Posterior vena cava (tissue), 2 donors: ENCODE results near the gene CALML3. TPM values are rescaled to one million over a fixed set of nuclear protein-coding genes. Genes with fewer than 3 reads are reported as not detected.

ENCODE experiments used
- DNase-seq: peaks from one replicate; pipeline ENCODE4 v3.0.0-alpha.2; 2020; ENCODE audit warnings: low spot score
- intact Hi-C, 2 donors: fragments of 100-400 bp; cut with DNase I; formaldehyde crosslinking; loops; one replicate each; pipeline versions ENCODE4 v1.14.1 to v1.14.2; 2022 to 2023
- total RNA-seq, 2 donors: library from RNA; stranded (reverse); fragmentation: NEBNext Ultra II Directional; extraction: Animal tissue kit (Norgen Biotek cat#: 25700); gene quantifications; one replicate each; pipeline ENCODE4 v1.2.1, GENCODE V29; 2021
- donor health status: DM: yes; HTN: yes; CAD: no.
- donor health status: DM: yes; HTN: yes; CAD: no.

CALML3 gene
- total RNA-seq, 2 donors from 2014 or later, result not detected

- intact Hi-C loops, result no loop called here
- peak; percentile 42 for DNase-seq
Observed at GRCh38 chr10:5560142-5560816, 35.5 kb downstream of the CALML3 start.

DNA sequence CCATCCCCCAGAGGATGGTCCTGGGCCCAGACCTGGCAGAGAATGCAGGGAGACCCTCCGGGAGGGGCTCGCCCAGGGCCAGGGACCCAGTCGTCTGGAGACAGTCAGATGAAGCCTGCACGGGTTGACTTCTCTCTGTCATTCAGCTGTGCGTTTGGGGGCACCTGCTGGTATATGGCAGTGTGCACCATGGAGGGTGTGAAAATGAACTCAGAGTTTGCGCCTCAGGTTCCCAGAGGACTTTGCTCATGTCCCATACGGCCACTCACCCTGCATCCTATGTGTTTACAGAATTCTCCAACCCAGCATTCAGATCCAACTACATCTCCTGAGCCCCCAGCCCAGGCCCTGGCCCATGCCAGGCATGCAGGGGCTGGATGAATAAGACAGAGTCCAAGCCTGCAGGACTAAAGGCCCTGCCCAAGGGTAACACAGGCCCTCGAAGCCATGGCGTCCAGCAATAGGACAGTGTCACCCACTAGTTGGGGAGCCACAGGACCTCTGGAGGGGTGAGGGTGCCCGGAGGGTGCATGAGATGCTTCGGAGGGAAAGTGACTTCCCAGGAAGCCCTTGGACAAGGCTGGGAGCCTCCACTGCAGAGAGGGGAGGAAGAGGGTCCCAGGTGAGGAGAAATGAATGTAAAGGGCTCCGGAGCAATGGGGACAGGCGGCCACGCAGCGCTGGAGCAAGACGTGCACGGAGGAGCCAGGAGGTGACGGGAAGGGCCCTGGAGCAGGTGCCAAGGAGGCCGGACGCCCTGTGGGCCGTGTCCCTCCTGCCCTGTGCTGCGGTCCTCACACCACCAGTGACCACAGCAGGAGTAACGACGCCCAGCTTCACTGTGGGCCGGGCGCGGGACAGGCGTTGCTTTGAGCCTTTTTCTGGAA is 36.3 kb downstream of the CALML3 start:
- intact Hi-C loops, result no loop called here
- DNase-seq, result peak; percentile 77

- intact Hi-C loops, result no loop called here
- peak; percentile 69 for DNase-seq
Observed at GRCh38 chr10:5561704-5562645, 37.2 kb downstream of the CALML3 start.

DNA sequence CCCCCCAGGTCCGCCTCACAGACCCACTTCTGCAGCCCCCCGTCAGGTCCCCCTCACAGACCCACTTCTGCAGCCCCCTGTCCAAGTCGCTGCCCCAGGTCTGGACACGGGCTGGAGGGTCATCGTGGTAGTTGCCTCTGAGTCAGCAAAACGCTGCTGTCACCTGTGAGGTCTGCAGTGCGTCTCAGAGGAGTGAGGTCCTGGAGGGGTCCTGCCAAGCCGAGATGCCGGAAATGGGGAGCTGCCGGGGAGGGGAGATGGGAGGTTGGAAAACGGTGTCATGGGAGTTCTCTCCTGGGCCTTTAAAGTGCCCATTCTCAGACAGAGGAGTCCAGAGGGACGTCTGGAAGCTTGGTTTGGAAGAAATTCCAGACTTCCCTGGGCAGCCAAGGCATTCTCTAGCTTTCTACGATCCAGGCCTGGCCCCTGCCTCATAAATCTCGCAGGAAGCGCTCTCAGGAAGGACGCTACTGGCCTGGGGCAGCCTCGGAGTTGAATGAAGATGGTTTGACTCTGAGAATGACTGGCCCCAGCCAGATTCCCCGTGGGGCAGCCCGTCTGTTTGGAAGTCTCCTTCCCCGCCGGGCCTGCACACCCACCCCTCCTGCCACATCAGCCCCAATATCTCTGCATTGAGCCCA is 38.7 kb downstream of the CALML3 start:
- DNase-seq, result peak; percentile 71
- intact Hi-C loops, result no loop called here

GRCh38 chr10:5563991-5564536 is 39.3 kb downstream of the CALML3 start:
- DNase-seq, result peak; percentile 79
- intact Hi-C loops, result no loop called here

DNA sequence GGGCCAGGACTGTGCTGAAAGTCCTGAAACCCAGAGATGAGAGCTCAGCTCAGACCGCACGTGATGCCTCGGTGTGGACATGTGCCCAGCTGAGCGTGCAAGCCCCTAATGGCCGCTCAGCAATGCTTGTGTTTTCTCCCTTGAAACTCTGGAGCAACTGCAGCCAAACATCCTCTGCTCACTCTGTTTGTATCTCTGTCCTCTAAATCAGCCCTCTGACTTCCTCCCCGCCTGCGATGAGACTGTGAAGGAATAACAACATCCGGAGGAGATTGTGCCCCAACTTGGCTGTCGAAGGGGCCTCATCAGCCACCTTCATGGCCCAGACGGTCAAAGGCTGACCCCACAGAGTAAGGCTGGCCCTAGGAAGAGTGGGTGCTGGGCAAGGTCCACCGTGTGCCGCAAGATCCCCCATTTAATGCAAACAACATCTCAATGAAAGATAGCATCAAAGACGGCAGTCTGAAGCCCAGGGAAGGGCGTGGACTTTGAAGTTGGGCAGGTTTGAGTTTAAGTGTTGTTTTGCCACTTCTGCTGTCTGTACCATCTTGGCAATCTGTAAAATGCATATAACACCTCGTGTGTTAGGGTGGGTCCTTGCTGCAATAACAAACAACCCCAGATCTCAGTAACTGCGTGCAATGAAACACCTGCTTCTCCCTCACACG is 39.9 kb downstream of the CALML3 start:
- DNase-seq, result no peak
- intact Hi-C loops, result no loop called here

DNA sequence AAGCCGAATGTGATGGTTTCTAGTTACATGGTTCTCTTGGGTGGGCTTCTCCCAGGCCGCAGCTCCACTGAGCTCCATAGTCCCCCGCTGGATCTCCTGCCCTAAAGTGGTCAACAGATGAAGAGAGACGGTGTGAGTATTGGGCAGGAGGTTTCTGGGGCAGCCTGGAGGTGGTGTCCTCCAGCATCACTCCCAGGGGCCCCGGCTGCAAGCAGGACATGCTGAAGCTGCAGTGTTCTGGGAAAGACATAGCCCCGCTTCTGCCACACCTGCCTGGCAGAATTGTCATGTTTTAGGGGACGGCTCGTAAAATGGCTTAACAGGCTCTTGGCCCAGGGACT is 40.4 kb downstream of the CALML3 start:
- intact Hi-C loops, result no loop called here
- DNase-seq, result no peak

- intact Hi-C loops, result no loop called here
- peak; percentile 79 for DNase-seq
Observed at GRCh38 chr10:5565671-5566581, 41.2 kb downstream of the CALML3 start.

DNA sequence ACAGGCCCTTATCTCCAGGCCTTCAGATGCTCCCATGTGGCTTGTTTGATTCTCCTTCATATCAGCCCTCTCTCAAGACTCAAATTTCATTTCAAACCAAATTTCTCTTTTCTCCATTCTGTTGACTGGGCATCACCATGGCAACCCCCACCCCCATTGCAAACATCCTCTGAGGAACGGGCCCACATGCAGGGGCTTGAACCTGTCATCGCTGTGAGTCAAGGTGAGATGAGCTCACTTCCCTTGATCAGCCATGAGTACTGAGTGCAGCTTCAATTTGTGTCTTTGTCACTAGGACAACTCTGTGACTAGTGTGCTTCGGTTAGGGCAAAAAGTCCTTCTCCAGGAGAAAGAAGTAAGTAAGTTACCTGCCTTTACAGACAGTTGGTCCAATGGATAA is 41.9 kb downstream of the CALML3 start:
- no peak for DNase-seq
- intact Hi-C loops, result no loop called here

GRCh38 chr10:5567477-5567876 is 42.7 kb downstream of the CALML3 start:
- intact Hi-C loops, result no loop called here
- no peak for DNase-seq

DNA sequence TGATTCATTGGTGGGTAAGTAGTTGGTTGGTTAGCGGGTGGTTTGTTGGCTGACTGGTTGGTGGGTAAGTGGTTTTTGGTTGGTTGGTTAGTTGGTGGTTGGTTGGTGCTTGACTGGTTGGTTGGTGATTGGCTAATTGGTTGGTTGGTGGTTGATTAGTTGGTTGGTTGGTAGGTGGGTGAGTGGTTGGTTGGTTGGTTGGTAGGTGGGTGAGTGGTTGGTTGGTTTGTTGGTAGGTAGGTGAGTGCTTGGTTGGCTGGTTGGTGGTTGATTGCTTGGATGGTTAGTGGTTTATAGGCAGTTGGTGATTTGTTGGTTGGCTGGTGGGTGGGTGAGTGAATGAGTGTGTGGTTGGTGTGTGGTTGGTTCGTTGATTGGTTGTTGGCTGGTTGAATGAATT is 44.2 kb downstream of the CALML3 start:
- DNase-seq, result no peak
- intact Hi-C loops, result no loop called here

GRCh38 chr10:5569568-5569967 is 44.8 kb downstream of the CALML3 start:
- intact Hi-C loops, result no loop called here
- no peak for DNase-seq

- DNase-seq, result no peak
- intact Hi-C loops, result no loop called here
Observed at GRCh38 chr10:5570007-5570655, 45.4 kb downstream of the CALML3 start.

DNA sequence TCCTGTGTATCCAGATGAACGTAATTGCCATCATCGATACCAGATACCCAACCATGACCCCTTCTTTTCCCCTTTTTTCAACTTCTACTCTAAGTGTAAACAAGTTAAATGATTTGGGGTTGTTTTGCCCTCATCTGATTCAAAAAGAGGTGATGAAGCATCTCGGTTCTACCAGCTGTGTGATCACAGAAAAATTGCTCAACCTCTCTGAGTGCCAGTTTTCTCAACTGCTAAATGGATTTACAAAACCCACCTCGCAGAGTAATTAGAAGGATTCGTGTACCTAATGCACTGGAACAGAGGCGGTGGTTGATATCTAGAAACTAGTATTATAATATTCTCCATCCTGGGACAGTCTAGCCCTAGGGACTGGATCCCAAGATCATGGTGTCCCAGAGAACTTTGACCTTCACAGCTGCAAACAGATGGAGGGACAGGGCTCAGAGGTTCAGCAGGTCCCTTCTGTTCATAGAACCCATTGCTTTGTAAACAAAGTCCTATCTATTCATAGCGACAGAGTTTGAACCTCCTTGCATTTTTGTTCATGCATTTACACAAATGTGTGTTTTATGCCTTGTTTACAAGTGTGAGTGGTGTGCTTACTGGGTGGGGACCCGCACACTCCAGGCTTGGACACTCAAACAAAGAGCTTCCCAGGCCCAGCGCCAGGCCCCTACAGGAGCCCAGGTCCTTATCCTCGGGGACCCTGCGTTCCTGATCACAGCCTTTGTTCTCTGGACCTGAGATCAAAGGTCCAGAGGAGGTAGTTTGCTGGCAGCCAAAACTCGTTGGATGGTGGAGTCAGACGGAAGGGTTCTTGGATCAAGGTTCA is 46.4 kb downstream of the CALML3 start:
- intact Hi-C loops, result no loop called here
- DNase-seq, result no peak

DNA sequence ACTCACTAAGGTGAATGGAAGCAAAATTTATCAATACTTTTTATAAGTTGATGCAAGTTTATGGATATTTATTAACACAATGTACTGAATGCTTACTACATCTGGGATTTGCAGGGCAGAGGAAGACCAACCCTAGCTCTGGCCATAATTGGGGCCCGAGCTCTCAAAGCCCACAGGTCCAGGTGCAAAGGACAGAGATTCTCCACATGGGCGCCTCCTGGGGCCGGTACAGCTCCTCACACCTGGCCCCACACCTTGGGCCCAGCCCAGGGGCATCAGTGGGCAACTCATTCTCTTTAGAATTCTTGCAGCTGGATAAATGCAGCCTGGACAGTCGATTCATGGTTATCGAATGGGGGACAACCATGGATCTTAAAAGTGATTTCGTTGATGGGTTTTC is 47.1 kb downstream of the CALML3 start:
- DNase-seq, result no peak
- intact Hi-C loops, result no loop called here

DNA sequence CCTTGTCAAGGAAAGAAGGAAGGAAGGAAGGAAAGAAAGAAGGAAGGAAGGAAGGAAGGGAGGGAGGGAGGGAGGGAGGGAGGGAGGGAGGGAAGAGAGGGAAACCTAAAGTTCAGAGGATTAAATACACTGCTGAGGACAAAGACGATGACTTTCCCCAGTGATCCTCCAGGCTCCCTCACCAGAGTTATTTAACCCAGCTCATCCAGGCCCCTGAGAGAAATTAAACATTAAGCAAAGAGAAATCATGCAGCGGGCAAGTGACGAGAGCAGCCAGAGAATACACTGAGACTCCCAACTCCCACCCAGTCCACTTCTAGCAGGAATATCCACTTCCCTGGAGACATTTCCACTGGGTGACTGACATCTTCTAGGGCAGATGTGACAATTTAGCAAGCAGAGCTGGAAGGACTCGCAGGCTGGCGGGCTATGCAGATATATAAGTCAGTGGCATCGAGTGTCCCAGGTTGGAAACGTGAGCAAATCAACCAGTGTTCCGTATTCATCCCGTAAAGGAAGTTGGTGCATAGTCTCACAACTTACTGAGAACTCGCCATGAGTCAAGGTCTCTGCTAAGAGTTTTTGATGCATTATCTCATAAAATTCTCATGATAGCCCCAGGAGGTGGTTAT is 48.7 kb downstream of the CALML3 start:
- no peak for DNase-seq
- intact Hi-C loops, result no loop called here
